GM12872 (cell line): ENCODE data around the gene UXS1.

ENCODE experiments used
- TF ChIP-seq, protein P1 (sequence below): IDR thresholded peaks from 3 replicates; pipeline ENCODE4 v1.5.1; 2011; ENCODE audit warnings: low read depth, mild to moderate bottlenecking, low read length, moderate library complexity; ENCODE audit not compliant: insufficient read depth

UXS1 gene

DNA sequence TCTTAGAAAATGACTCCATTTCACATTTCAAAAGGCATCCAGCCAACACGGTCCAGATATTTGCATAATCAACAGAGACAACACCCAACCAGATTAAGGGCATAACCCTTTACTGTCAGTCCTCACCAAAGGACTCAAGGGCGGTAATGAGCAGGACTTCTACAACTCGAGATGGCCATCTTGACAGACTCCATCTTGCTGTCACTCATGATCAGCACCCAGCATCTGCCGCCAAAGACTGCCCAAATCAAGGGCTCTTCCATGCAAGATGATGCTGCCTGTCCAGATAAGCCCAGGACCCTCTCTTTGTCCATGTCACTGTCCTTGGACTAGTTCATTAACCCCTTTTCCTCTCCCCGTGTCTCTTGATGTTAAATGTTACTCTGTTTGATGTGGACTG lies 77.9 kb downstream of the UXS1 start:
- TF ChIP-seq, protein P1, sequence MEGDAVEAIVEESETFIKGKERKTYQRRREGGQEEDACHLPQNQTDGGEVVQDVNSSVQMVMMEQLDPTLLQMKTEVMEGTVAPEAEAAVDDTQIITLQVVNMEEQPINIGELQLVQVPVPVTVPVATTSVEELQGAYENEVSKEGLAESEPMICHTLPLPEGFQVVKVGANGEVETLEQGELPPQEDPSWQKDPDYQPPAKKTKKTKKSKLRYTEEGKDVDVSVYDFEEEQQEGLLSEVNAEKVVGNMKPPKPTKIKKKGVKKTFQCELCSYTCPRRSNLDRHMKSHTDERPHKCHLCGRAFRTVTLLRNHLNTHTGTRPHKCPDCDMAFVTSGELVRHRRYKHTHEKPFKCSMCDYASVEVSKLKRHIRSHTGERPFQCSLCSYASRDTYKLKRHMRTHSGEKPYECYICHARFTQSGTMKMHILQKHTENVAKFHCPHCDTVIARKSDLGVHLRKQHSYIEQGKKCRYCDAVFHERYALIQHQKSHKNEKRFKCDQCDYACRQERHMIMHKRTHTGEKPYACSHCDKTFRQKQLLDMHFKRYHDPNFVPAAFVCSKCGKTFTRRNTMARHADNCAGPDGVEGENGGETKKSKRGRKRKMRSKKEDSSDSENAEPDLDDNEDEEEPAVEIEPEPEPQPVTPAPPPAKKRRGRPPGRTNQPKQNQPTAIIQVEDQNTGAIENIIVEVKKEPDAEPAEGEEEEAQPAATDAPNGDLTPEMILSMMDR = no peak

DNA sequence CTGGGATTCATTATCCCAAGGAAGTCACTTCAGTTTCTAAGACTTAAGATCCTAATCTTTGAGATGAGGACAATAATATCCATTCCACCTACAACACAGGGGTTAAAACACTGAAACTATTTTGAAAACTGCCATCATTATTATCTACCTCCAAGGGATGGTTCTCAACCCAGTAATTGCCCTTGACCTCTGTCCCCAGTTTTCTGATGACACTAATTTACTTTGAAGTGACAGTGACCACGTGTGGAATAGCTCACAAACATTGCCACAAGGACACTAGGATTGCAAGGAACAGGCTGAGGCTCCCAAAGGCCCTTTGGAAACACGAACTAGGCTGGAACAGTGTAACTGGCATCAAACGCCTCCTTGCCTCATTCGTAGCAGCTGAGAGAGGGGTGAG lies 78.4 kb downstream of the UXS1 start:
- TF ChIP-seq, protein P1 = no peak

DNA sequence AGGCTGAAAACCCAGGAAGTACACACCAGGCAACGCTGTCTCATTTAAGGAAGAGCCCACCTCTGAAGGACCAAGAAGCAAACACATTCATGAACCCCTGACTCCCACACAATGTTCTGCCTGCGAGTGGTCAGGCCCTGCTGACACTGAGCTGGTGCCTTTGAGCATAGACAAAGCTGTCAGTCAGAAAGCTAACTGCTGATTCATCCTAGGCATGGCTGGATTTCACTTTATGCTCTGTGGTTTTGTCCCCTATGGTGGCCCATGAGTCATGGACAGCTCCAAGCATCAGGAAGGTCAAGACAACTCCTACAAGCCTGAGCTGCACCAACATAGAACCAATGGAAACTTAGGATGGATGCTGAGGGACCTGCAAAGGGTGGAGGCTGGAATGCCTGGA lies 78.9 kb downstream of the UXS1 start:
- TF ChIP-seq, protein P1 = no peak

DNA sequence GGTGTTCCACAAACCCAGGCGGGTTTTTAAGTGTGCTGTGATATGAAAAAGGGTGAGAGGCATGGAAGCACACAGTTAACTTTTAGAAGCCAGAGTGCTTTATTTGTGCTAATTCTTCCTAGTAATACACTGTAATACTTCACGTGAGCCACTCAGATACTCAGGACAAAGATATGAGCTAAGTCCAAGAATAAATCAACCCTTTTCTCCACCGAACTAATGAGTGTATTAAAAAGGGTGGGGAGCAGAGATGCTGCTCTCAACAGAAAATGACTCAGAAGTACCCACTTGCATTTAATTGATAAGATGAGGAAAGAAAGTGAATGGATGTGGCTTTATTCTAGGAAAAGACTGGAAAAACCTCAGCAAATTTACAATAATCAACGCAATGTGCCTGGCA lies 79.9 kb downstream of the UXS1 start:
- TF ChIP-seq, protein P1 = no peak

DNA sequence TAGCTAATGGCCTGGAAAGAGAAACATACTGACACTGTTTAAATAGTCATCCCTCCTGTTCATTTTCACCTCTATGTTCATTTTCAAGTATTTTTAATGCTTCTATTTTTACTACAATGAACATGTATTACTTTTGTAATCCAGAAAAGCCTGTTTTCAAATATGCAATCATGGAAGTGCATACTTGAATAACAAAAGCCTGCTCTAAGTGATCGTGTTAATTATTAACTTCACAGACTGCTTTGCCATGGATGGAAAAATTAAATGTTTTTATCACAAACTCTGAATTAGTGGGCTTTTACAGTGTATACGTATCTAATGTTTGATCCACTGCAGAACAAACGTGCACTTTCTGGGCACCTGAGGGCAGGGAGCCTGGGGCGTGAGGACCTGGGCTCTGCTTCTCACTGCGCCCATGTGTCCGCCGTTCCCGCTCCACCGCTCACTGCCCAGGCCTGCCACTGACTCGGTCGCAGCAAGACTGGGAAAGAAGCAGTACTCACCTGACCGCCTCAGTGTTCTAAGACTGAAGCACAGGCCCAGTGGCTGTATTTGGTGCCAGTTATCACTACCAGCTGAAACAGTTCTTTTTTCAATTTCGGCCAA lies 80.6 kb downstream of the UXS1 start:
- TF ChIP-seq, protein P1 = no peak

DNA sequence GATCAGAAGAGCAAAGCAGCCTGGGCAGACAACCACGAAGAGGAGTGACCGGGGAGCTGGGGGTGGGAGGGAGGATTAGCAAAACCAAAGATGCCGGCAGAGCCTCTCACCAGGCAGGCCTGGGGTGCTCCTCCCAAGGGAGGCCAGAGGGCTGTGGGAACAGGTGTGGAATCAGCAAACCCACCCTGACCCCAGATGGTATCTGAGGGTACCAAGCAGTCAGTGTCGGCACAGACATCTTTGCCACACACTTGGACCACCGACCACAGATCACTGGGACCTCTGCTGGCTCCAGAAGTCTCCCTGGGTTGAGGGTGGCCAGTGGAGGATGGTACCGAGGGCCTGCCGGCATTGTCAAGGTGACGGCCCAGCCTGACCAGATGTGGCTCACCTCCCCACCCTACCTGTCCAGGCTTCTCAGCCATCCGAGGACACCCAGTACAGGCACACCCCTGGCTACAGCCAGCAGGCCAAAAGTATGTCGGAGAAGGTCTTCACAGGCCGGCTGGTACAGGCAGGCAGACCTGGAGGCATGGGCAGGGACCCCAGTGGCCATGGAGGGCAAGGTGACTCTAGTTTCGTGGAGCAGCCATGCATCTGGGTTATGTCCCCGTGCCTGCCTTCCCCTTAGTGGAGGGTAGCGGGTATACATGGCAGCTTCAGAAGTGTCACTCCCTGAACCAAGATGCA lies 82.1 kb downstream of the UXS1 start:
- TF ChIP-seq, protein P1 = no peak

DNA sequence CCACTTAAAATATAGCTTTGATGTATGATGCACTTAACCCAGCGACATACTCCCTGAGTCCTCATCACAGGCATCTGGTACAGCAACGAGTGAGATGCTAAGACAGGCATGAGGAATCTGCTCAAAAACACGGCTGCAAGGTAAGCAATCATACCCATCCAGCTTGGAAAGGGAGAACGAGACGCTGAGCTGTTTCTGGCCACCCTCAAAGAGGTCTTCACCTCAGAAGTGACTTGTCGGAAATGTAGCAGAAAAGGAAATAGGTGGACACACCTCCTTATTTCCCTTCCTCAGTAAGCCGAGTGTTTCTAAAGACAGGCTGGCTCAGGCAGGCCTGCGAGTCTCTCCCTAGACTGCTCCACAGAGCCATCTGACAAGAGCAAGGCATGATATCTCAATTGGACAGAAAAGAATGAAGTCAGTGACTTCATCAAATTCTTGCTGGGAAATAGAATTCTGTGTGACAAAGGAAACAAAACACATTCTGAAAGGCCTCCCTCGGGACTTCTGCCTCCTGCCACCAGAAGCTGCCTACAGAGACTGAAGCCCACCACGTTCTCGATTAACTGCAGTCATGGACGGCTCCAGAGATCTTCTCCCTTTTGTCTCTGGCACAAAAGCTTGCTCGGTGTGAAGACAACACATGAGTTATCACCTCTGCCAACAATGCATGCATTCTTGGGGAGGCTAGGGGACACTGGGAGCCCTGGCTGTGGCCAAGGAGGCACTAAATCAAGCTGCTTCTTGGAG lies 84.3 kb downstream of the UXS1 start:
- TF ChIP-seq, protein P1 = no peak
